MM.1S (cell line): ENCODE measurements around the gene BTBD3.

Experiments
- DNase-seq: peaks from one replicate; pipeline ENCODE4 v3.0.0-alpha.2; 2015
- H2AFZ ChIP-seq: fragments of 300-600 bp; sonication (generic); 2 replicates; pipeline ENCODE4 v1.6.0; 2016; ENCODE audit warnings: antibody characterized with exemption, low read length
- H3F3A ChIP-seq: fragments of 300-600 bp; sonication (generic); 2 replicates; pipeline ENCODE4 v1.6.1; 2016; ENCODE audit warnings: mild to moderate bottlenecking, antibody characterized with exemption, low read length, moderate library complexity, mixed read lengths; ENCODE audit not compliant: insufficient read depth
- H3K27ac ChIP-seq: fragments of 300-600 bp; sonication (generic); 2 replicates; pipeline ENCODE4 v1.5.1; 2016; ENCODE audit warnings: mild to moderate bottlenecking, low read length
- H3K27me3 ChIP-seq: fragments of 300-600 bp; sonication (generic); replicated peaks from 2 replicates; pipeline ENCODE4 v1.6.0; 2016; ENCODE audit warnings: low read length; ENCODE audit not compliant: insufficient read depth
- H3K36me3 ChIP-seq: fragments of 300-600 bp; sonication (generic); replicated peaks from 2 replicates; pipeline ENCODE4 v1.6.1; 2016; ENCODE audit warnings: mild to moderate bottlenecking, low read length, mixed read lengths; ENCODE audit not compliant: insufficient read depth
- H3K4me1 ChIP-seq: fragments of 300-600 bp; sonication (generic); 2 replicates; pipeline ENCODE4 v1.6.1; 2016; ENCODE audit warnings: low read length, mixed read lengths
- H3K4me2 ChIP-seq: fragments of 300-600 bp; sonication (generic); 2 replicates; pipeline ENCODE4 v1.6.0; 2016; ENCODE audit warnings: low read depth, low read length
- H3K4me3 ChIP-seq: fragments of 300-600 bp; sonication (generic); 2 replicates; pipeline ENCODE4 v1.5.1; 2016; ENCODE audit warnings: low read length, mixed read lengths
- H3K79me2 ChIP-seq: fragments of 300-600 bp; sonication (generic); 2 replicates; pipeline ENCODE4 v1.6.1; 2016; ENCODE audit warnings: mixed run types, low read length, mixed read lengths
- H3K9ac ChIP-seq: fragments of 300-600 bp; sonication (generic); 2 replicates; pipeline ENCODE4 v1.6.1; 2016; ENCODE audit warnings: low read length, mixed read lengths
- H3K9me2 ChIP-seq: fragments of 300-600 bp; sonication (generic); replicated peaks from 2 replicates; pipeline ENCODE4 v1.6.1; 2016; ENCODE audit warnings: mild to moderate bottlenecking, low read length, mixed read lengths; ENCODE audit not compliant: insufficient read depth
- H3K9me3 ChIP-seq: fragments of 300-600 bp; sonication (generic); replicated peaks from 2 replicates; pipeline ENCODE4 v1.6.1; 2016; ENCODE audit warnings: mild to moderate bottlenecking, low read length, mixed read lengths; ENCODE audit not compliant: insufficient read depth
- H4K20me1 ChIP-seq: fragments of 300-600 bp; sonication (generic); 2 replicates; pipeline ENCODE4 v1.6.1; 2016; ENCODE audit warnings: mild to moderate bottlenecking, low read length, moderate library complexity, mixed read lengths; ENCODE audit not compliant: insufficient read depth
- EZH2 ChIP-seq: fragments of 300-600 bp; sonication (generic); optimal IDR thresholded peaks from 2 replicates; pipeline ENCODE3; 2017; ENCODE audit warnings: low read depth, mild to moderate bottlenecking, antibody characterized with exemption, low read length, mixed read lengths
- EZH2phosphoT487 ChIP-seq: fragments of 300-600 bp; sonication (generic); IDR thresholded peaks from 2 replicates; pipeline ENCODE4 v1.6.1; 2018; ENCODE audit warnings: antibody characterized with exemption, low read length
- TF ChIP-seq, protein P1 (sequence below): fragments of 300-600 bp; sonication (generic); IDR thresholded peaks from 2 replicates; pipeline ENCODE4 v1.5.1; 2016; ENCODE audit warnings: antibody characterized with exemption, low read length, mixed read lengths

The BTBD3 gene

DNA sequence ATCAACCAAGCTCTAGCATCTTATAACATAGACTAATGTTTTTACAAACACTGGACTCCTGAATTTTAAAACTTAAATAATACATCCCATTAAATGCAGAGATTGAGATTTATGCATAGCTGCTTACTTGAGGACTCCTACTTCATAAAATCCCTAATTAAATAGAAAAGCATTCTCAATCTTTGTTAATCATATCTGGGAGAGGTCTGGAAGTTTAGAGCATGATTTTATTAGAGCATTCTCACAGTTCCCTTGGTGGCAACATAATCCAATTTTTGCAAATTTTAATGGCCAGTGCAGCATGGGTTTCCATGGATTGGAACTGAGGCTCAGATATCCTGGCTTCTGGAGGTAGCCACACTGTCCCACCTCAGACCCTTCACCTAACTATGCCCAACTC is 19.5 kb downstream of the BTBD3 start:
- TF ChIP-seq EZH2phosphoT487 = no peak
- TF ChIP-seq EZH2 = no peak
- TF ChIP-seq, protein P1, sequence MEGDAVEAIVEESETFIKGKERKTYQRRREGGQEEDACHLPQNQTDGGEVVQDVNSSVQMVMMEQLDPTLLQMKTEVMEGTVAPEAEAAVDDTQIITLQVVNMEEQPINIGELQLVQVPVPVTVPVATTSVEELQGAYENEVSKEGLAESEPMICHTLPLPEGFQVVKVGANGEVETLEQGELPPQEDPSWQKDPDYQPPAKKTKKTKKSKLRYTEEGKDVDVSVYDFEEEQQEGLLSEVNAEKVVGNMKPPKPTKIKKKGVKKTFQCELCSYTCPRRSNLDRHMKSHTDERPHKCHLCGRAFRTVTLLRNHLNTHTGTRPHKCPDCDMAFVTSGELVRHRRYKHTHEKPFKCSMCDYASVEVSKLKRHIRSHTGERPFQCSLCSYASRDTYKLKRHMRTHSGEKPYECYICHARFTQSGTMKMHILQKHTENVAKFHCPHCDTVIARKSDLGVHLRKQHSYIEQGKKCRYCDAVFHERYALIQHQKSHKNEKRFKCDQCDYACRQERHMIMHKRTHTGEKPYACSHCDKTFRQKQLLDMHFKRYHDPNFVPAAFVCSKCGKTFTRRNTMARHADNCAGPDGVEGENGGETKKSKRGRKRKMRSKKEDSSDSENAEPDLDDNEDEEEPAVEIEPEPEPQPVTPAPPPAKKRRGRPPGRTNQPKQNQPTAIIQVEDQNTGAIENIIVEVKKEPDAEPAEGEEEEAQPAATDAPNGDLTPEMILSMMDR = no peak
- Histone ChIP-seq H3K4me1 (no peaks in the 10 kb centered on the region), H3K27ac (no peak overlapping the region), H2AFZ (no peak overlapping the region), H4K20me1 (no peaks in the 10 kb centered on the region), H3K27me3 (no peaks in the 10 kb centered on the region), H3K4me2 (no peak overlapping the region), H3F3A (no peaks in the 10 kb centered on the region), H3K9ac (no peak overlapping the region), H3K79me2 (no peaks in the 10 kb centered on the region), H3K36me3 (no peaks in the 10 kb centered on the region), H3K9me3 (no peaks in the 10 kb centered on the region), H3K9me2 (no peaks in the 10 kb centered on the region), H3K4me3 (no peak overlapping the region)
- DNase-seq = no peak

DNA sequence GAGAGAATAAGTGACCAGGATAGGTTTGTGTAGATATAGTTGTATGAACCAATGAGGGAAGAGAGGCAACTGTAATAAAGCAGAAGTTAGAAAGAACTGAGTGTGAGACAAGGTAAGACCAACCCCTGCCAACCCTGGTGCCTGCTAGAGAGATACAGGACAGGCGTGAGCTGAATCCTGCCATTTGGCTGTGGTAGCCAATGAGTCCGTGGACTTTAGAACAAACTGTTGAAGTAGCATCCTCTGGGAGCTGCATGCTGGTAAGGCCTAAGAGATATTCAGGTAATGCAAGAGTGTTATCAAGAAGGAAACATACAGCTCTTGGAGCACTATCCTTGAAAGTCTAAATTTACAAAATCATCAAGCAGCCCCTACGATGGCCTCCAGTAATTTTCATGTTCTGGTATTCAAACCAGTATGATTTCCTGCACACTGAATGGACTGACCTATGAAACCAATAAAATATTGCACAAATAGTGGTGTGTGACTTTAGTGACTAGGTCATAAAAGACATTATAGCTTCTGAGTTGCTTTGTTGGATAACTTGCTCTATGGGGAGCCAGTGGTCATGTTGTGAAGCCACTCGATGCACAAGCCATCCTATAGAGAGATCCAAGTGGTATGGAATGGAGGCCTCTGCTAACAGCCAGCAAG is 24.0 kb downstream of the BTBD3 start:
- no peaks in the 10 kb centered on the region for H3K36me3 ChIP-seq
- H3K9me3 ChIP-seq = no peaks in the 10 kb centered on the region
- no peak overlapping the region for H3K4me3 ChIP-seq

GRCh38 chr20:11943778-11944177 is 26.1 kb downstream of the BTBD3 start:
- Histone ChIP-seq H3K4me3 (no peak overlapping the region), H3F3A (no peaks in the 10 kb centered on the region), H3K4me2 (no peak overlapping the region), H3K9me2 (no peaks in the 10 kb centered on the region), H3K36me3 (no peaks in the 10 kb centered on the region), H2AFZ (no peak overlapping the region), H3K27ac (no peak overlapping the region), H3K9ac (no peak overlapping the region), H3K79me2 (no peaks in the 10 kb centered on the region), H3K27me3 (no peaks in the 10 kb centered on the region), H3K9me3 (no peaks in the 10 kb centered on the region), H4K20me1 (no peaks in the 10 kb centered on the region), H3K4me1 (no peaks in the 10 kb centered on the region)
- TF ChIP-seq, protein P1 = no peak
- TF ChIP-seq EZH2phosphoT487 (no peak), EZH2 (no peak)
- no peak for DNase-seq

More for the DNA sequence above, 24.0 kb downstream of the BTBD3 start:
- no peaks in the 10 kb centered on the region for H3K79me2 ChIP-seq
- no peak overlapping the region for H2AFZ ChIP-seq
- H3K4me2 ChIP-seq = no peak overlapping the region
- no peaks in the 10 kb centered on the region for H3K9me2 ChIP-seq
- H3K4me1 ChIP-seq = no peaks in the 10 kb centered on the region
- no peaks in the 10 kb centered on the region for H4K20me1 ChIP-seq
- DNase-seq = no peak
- TF ChIP-seq EZH2 (no peak), EZH2phosphoT487 (no peak)
- TF ChIP-seq, protein P1 = no peak
- no peak overlapping the region for H3K27ac ChIP-seq
- no peaks in the 10 kb centered on the region for H3K27me3 ChIP-seq
- H3F3A ChIP-seq = no peaks in the 10 kb centered on the region
- no peak overlapping the region for H3K9ac ChIP-seq
